Panc1 (cell line): Measurements from ENCODE around the gene ARHGEF10L.

Experiments used
- POLR2AphosphoS5 ChIP-seq: IDR thresholded peaks from 2 replicates; pipeline ENCODE4 v1.6.1; 2012; ENCODE audit warnings: mild to moderate bottlenecking, low read depth, low read length, moderate library complexity
- TF ChIP-seq, protein P1 (sequence below): fragments of 450-650 bp; IDR thresholded peaks from 2 replicates; pipeline ENCODE4 v1.5.1; 2017; ENCODE audit warnings: mild to moderate bottlenecking
- TF ChIP-seq, protein P2 (sequence below), 2 experiments: IDR thresholded peaks; 2 replicates each; pipeline ENCODE4 v1.6.1; 2011 to 2012; ENCODE audit warnings: low read depth in 2 of 2, control low read depth in 1 of 2, low read length in 1 of 2, mild to moderate bottlenecking in 1 of 2, moderate library complexity in 1 of 2; ENCODE audit not compliant: insufficient read depth in 1 of 2

DNA sequence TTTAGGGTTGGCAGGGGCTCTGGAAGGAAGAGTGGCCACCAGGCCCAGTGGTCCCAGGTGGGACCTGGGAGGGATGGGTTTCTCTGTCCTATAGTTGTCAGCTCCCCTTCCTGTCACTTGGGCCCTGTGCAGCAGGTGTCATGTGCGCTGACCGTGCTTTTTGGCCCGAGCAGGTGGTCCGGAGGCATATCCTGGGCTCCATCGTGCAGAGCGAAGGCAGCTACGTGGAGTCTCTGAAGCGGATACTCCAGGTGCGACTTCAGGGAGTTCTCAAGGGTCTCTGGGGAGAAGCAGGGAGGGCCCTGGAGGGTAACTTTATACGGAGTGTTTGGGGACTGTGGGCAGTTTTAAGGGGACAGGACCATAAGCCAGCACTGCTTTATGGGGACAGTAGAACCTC is 82.2 kb downstream of the ARHGEF10L start:
- TF ChIP-seq, protein P1, sequence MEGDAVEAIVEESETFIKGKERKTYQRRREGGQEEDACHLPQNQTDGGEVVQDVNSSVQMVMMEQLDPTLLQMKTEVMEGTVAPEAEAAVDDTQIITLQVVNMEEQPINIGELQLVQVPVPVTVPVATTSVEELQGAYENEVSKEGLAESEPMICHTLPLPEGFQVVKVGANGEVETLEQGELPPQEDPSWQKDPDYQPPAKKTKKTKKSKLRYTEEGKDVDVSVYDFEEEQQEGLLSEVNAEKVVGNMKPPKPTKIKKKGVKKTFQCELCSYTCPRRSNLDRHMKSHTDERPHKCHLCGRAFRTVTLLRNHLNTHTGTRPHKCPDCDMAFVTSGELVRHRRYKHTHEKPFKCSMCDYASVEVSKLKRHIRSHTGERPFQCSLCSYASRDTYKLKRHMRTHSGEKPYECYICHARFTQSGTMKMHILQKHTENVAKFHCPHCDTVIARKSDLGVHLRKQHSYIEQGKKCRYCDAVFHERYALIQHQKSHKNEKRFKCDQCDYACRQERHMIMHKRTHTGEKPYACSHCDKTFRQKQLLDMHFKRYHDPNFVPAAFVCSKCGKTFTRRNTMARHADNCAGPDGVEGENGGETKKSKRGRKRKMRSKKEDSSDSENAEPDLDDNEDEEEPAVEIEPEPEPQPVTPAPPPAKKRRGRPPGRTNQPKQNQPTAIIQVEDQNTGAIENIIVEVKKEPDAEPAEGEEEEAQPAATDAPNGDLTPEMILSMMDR = no peak
- TF ChIP-seq, protein P2, sequence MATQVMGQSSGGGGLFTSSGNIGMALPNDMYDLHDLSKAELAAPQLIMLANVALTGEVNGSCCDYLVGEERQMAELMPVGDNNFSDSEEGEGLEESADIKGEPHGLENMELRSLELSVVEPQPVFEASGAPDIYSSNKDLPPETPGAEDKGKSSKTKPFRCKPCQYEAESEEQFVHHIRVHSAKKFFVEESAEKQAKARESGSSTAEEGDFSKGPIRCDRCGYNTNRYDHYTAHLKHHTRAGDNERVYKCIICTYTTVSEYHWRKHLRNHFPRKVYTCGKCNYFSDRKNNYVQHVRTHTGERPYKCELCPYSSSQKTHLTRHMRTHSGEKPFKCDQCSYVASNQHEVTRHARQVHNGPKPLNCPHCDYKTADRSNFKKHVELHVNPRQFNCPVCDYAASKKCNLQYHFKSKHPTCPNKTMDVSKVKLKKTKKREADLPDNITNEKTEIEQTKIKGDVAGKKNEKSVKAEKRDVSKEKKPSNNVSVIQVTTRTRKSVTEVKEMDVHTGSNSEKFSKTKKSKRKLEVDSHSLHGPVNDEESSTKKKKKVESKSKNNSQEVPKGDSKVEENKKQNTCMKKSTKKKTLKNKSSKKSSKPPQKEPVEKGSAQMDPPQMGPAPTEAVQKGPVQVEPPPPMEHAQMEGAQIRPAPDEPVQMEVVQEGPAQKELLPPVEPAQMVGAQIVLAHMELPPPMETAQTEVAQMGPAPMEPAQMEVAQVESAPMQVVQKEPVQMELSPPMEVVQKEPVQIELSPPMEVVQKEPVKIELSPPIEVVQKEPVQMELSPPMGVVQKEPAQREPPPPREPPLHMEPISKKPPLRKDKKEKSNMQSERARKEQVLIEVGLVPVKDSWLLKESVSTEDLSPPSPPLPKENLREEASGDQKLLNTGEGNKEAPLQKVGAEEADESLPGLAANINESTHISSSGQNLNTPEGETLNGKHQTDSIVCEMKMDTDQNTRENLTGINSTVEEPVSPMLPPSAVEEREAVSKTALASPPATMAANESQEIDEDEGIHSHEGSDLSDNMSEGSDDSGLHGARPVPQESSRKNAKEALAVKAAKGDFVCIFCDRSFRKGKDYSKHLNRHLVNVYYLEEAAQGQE (IDR thresholded peaks at IDR 0.05; ENCODE audit: insufficient read depth in 1 of 2, low read depth in 2 of 2, low read length in 1 of 2) = no peak
- TF ChIP-seq POLR2AphosphoS5 = no peak
